Hepatocyte (in vitro differentiated cells): ENCODE results near the gene RMND1.

Experiments used
- CTCF ChIP-seq: fragments of 200-600 bp; sonication (generic); IDR thresholded peaks from 2 replicates; pipeline ENCODE4 v1.5.1; 2016; ENCODE audit warnings: antibody characterized with exemption, mild to moderate bottlenecking; ENCODE audit not compliant: poor library complexity
- EZH2 ChIP-seq: fragments of 200-600 bp; sonication (generic); IDR thresholded peaks from 2 replicates; pipeline ENCODE4 v1.6.1; 2016; ENCODE audit warnings: antibody characterized with exemption, mild to moderate bottlenecking, borderline replicate concordance
- EZH2phosphoT487 ChIP-seq: fragments of 200-600 bp; sonication (generic); IDR thresholded peaks from one replicate; pipeline ENCODE4 v1.6.1; 2018; ENCODE audit warnings: antibody characterized with exemption, mild to moderate bottlenecking, low read depth, moderate library complexity; ENCODE audit not compliant: unreplicated experiment, severe bottlenecking

GRCh38 chr6:151482290-151482689 is 30.4 kb upstream of the RMND1 start:
- TF ChIP-seq EZH2 (no peak), CTCF (no peak), EZH2phosphoT487 (no peak)
